WTC11 (cell line): Measurements from ENCODE around the gene EIF3K.

Source experiments
- ESRRA ChIP-seq: sonication (generic); formaldehyde crosslinking; IDR thresholded peaks from 2 replicates; pipeline ENCODE4 v1.8.1; 2022; ENCODE audit warnings: mild to moderate bottlenecking, missing genetic modification reagents, borderline replicate concordance
- GTF2I ChIP-seq: fragments of 250-450 bp; sonication (Bioruptor Pico); conservative IDR thresholded peaks from 2 replicates; pipeline ENCODE4 v1.4.0; 2021; ENCODE audit warnings: mild to moderate bottlenecking
- NFE2L1 ChIP-seq: sonication (generic); formaldehyde crosslinking; IDR thresholded peaks from 2 replicates; pipeline ENCODE4 v1.8.1; 2023; ENCODE audit warnings: missing genetic modification reagents
- NFYB ChIP-seq: sonication (generic); formaldehyde crosslinking; conservative IDR thresholded peaks from 2 replicates; pipeline ENCODE4 v1.8.0; 2022; ENCODE audit warnings: low read depth, missing genetic modification reagents
- NR2C2 ChIP-seq: sonication (generic); formaldehyde crosslinking; IDR thresholded peaks from 2 replicates; pipeline ENCODE4 v1.8.0; 2022; ENCODE audit warnings: mild to moderate bottlenecking, missing genetic modification reagents
- SP1 ChIP-seq: sonication (generic); formaldehyde crosslinking; conservative IDR thresholded peaks from 2 replicates; pipeline ENCODE4 v1.8.1; 2022; ENCODE audit warnings: missing genetic modification reagents
- TP53 ChIP-seq: sonication (generic); formaldehyde crosslinking; IDR thresholded peaks from 2 replicates; pipeline ENCODE4 v1.8.1; 2023; ENCODE audit warnings: mild to moderate bottlenecking, missing genetic modification reagents
- ZNF121 ChIP-seq: sonication (generic); formaldehyde crosslinking; IDR thresholded peaks from 2 replicates; pipeline ENCODE4 v1.8.0; 2023; ENCODE audit warnings: missing genetic modification reagents
- TF ChIP-seq, protein P1 (sequence below): fragments of 200-600 bp; IDR thresholded peaks from 2 replicates; pipeline ENCODE4 v1.8.0; 2022; ENCODE audit warnings: antibody characterized with exemption
- TF ChIP-seq, protein P2 (sequence below): sonication (generic); formaldehyde crosslinking; IDR thresholded peaks from 2 replicates; pipeline ENCODE4 v1.8.1; 2022; ENCODE audit warnings: low read depth, missing genetic modification reagents, borderline replicate concordance
- TF ChIP-seq, protein P3 (sequence below): sonication (generic); formaldehyde crosslinking; IDR thresholded peaks from 2 replicates; pipeline ENCODE4 v1.8.1; 2022; ENCODE audit warnings: mild to moderate bottlenecking, missing genetic modification reagents, moderate library complexity, borderline replicate concordance
- TF ChIP-seq, protein P4 (sequence below): sonication (generic); formaldehyde crosslinking; conservative IDR thresholded peaks from 2 replicates; pipeline ENCODE4 v1.8.1; 2022; ENCODE audit warnings: mild to moderate bottlenecking, missing genetic modification reagents
- TF ChIP-seq, protein P5 (sequence below): sonication (generic); formaldehyde crosslinking; IDR thresholded peaks from 2 replicates; pipeline ENCODE4 v1.8.0; 2023; ENCODE audit warnings: mild to moderate bottlenecking, missing genetic modification reagents
- TF ChIP-seq, protein P6 (sequence below): sonication (generic); formaldehyde crosslinking; IDR thresholded peaks from 2 replicates; pipeline ENCODE4 v1.8.1; 2022; ENCODE audit warnings: low read depth, mild to moderate bottlenecking, moderate library complexity, missing genetic modification reagents, borderline replicate concordance

DNA sequence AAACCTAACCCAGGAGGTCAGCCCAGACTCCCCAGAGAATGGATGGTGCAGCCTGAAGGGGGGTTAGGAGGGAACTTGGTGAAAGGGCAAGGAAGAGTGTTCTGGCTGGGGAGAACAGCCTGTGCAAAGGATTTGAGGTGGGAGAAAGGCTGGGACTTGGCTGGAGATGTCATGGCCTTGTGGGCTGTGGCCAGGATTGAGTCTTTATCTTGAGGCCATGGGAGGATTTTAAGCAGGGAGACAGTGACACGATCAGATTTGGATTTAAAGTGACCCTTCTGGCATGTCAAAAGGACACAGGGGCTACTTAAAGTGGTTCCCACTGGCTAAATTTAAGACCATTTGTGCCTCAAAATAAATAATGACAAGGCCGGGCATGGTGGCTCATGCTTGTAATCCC is 30.9 kb upstream of the EIF3K start:
- TF ChIP-seq, protein P1, sequence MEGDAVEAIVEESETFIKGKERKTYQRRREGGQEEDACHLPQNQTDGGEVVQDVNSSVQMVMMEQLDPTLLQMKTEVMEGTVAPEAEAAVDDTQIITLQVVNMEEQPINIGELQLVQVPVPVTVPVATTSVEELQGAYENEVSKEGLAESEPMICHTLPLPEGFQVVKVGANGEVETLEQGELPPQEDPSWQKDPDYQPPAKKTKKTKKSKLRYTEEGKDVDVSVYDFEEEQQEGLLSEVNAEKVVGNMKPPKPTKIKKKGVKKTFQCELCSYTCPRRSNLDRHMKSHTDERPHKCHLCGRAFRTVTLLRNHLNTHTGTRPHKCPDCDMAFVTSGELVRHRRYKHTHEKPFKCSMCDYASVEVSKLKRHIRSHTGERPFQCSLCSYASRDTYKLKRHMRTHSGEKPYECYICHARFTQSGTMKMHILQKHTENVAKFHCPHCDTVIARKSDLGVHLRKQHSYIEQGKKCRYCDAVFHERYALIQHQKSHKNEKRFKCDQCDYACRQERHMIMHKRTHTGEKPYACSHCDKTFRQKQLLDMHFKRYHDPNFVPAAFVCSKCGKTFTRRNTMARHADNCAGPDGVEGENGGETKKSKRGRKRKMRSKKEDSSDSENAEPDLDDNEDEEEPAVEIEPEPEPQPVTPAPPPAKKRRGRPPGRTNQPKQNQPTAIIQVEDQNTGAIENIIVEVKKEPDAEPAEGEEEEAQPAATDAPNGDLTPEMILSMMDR: no peak
- TF ChIP-seq ESRRA (CRISPR knock-in tag): no peak
- no peak for TF ChIP-seq GTF2I (CRISPR knock-in tag)
- TF ChIP-seq, protein P2, sequence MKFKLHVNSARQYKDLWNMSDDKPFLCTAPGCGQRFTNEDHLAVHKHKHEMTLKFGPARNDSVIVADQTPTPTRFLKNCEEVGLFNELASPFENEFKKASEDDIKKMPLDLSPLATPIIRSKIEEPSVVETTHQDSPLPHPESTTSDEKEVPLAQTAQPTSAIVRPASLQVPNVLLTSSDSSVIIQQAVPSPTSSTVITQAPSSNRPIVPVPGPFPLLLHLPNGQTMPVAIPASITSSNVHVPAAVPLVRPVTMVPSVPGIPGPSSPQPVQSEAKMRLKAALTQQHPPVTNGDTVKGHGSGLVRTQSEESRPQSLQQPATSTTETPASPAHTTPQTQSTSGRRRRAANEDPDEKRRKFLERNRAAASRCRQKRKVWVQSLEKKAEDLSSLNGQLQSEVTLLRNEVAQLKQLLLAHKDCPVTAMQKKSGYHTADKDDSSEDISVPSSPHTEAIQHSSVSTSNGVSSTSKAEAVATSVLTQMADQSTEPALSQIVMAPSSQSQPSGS (CRISPR knock-in tag): no peak
- no peak for TF ChIP-seq ZNF121 (CRISPR knock-in tag)
- TF ChIP-seq, protein P3, sequence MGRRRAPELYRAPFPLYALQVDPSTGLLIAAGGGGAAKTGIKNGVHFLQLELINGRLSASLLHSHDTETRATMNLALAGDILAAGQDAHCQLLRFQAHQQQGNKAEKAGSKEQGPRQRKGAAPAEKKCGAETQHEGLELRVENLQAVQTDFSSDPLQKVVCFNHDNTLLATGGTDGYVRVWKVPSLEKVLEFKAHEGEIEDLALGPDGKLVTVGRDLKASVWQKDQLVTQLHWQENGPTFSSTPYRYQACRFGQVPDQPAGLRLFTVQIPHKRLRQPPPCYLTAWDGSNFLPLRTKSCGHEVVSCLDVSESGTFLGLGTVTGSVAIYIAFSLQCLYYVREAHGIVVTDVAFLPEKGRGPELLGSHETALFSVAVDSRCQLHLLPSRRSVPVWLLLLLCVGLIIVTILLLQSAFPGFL (CRISPR knock-in tag): no peak
- no peak for TF ChIP-seq NFYB (CRISPR knock-in tag)
- no peak for TF ChIP-seq NR2C2
- no peak for TF ChIP-seq NFE2L1 (CRISPR knock-in tag)
- TF ChIP-seq TP53 (CRISPR knock-in tag): no peak
- TF ChIP-seq, protein P4, sequence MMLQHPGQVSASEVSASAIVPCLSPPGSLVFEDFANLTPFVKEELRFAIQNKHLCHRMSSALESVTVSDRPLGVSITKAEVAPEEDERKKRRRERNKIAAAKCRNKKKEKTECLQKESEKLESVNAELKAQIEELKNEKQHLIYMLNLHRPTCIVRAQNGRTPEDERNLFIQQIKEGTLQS (CRISPR knock-in tag): no peak
- TF ChIP-seq, protein P5, sequence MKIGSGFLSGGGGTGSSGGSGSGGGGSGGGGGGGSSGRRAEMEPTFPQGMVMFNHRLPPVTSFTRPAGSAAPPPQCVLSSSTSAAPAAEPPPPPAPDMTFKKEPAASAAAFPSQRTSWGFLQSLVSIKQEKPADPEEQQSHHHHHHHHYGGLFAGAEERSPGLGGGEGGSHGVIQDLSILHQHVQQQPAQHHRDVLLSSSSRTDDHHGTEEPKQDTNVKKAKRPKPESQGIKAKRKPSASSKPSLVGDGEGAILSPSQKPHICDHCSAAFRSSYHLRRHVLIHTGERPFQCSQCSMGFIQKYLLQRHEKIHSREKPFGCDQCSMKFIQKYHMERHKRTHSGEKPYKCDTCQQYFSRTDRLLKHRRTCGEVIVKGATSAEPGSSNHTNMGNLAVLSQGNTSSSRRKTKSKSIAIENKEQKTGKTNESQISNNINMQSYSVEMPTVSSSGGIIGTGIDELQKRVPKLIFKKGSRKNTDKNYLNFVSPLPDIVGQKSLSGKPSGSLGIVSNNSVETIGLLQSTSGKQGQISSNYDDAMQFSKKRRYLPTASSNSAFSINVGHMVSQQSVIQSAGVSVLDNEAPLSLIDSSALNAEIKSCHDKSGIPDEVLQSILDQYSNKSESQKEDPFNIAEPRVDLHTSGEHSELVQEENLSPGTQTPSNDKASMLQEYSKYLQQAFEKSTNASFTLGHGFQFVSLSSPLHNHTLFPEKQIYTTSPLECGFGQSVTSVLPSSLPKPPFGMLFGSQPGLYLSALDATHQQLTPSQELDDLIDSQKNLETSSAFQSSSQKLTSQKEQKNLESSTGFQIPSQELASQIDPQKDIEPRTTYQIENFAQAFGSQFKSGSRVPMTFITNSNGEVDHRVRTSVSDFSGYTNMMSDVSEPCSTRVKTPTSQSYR (CRISPR knock-in tag): no peak
- TF ChIP-seq, protein P6, sequence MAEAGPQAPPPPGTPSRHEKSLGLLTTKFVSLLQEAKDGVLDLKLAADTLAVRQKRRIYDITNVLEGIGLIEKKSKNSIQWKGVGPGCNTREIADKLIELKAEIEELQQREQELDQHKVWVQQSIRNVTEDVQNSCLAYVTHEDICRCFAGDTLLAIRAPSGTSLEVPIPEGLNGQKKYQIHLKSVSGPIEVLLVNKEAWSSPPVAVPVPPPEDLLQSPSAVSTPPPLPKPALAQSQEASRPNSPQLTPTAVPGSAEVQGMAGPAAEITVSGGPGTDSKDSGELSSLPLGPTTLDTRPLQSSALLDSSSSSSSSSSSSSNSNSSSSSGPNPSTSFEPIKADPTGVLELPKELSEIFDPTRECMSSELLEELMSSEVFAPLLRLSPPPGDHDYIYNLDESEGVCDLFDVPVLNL (CRISPR knock-in tag): no peak
- TF ChIP-seq SP1 (CRISPR knock-in tag): no peak
